GM23248 (cell line): Measurements from ENCODE around the gene IQCC.

Experiments used
- EZH2 ChIP-seq: fragments of 200-600 bp; sonication (generic); IDR thresholded peaks from 2 replicates; pipeline ENCODE4 v1.6.1; 2018; ENCODE audit warnings: antibody characterized with exemption, mild to moderate bottlenecking; ENCODE audit not compliant: insufficient read depth, poor library complexity, severe bottlenecking
- EZH2phosphoT487 ChIP-seq: fragments of 200-600 bp; sonication (generic); IDR thresholded peaks from 2 replicates; pipeline ENCODE4 v1.6.1; 2018; ENCODE audit warnings: antibody characterized with exemption, moderate library complexity, mild to moderate bottlenecking, low read depth; ENCODE audit not compliant: insufficient read depth

- TF ChIP-seq EZH2 = no peak
- no peak for TF ChIP-seq EZH2phosphoT487
Measured at GRCh38 chr1:32234792-32235191, 29.3 kb downstream of the IQCC start.
